ENCODE results near the gene CDCP1. TPM values are rescaled to one million over a fixed set of nuclear protein-coding genes. Genes with fewer than 3 reads are reported as not detected.

Gene CDCP1
- total RNA-seq, 4 donors from 2014 or later, result 14.7 to 35.9 (median 24.2) TPM

- 91 to 96% methylated on average over 4 to 7 of the region's 8 CpGs for WGBS, 2 donors
- Histone ChIP-seq H3K36me3 (no peaks in the 10 kb centered on the region), H3K27me3 (no peaks in the 10 kb centered on the region), H3K4me1 (peaks cover 5 to 10% of the 10 kb centered on the region in 2 donors), H3K27ac (no peak overlapping the region), H3K4me3 (replicated peaks in 1 of 3) (no peak overlapping the region), H3K9me3 (no peaks in the 10 kb centered on the region)
- no peak for TF ChIP-seq CTCF (IDR thresholded peaks at IDR 0.05)
- no peak for DNase-seq
- intact Hi-C loops (cut with DNase I), result no loop called here
These were observed 53.0 kb downstream of the CDCP1 start for GRCh38 chr3:45093176-45093575.

GRCh38 chr3:45092132-45093031 is 53.8 kb downstream of the CDCP1 start:
- Histone ChIP-seq H3K27ac (no peak overlapping the region), H3K27me3 (no peaks in the 10 kb centered on the region), H3K36me3 (no peaks in the 10 kb centered on the region), H3K4me1 (peaks cover 5 to 12% of the 10 kb centered on the region in 2 donors), H3K9me3 (no peaks in the 10 kb centered on the region), H3K4me3 (replicated peaks in 1 of 3) (no peak overlapping the region)
- 74 to 79% methylated on average over 12 of the region's 12 CpGs for WGBS, 2 donors
- TF ChIP-seq POLR2A (IDR thresholded peaks at IDR 0.05) (no peak), CTCF (IDR thresholded peaks at IDR 0.05) (no peak)
- intact Hi-C loops (cut with DNase I), result no loop called here
- DNase-seq, result no peak

GRCh38 chr3:45090855-45091254 is 55.3 kb downstream of the CDCP1 start:
- H3K36me3 ChIP-seq, result no peaks in the 10 kb centered on the region
- intact Hi-C loops (cut with DNase I), result no loop called here
- H3K27me3 ChIP-seq, result no peaks in the 10 kb centered on the region
- DNase-seq, result no peak
- 86 to 100% methylated on average over 4 of the region's 4 CpGs for WGBS, 2 donors
- peaks cover 5 to 12% of the 10 kb centered on the region in 2 donors for H3K4me1 ChIP-seq
- no peak overlapping the region for H3K27ac ChIP-seq
- no peak for TF ChIP-seq POLR2A (IDR thresholded peaks at IDR 0.05)
- no peak for TF ChIP-seq CTCF (IDR thresholded peaks at IDR 0.05)
- H3K9me3 ChIP-seq, result no peaks in the 10 kb centered on the region
- no peak overlapping the region for H3K4me3 ChIP-seq (replicated peaks in 1 of 3)

GRCh38 chr3:45088543-45089358 is 57.4 kb downstream of the CDCP1 start:
- 52 to 59% methylated on average over 6 to 8 of the region's 8 CpGs for WGBS, 2 donors
- TF ChIP-seq POLR2A (IDR thresholded peaks at IDR 0.05) (no peak), CTCF (IDR thresholded peaks at IDR 0.05) (no peak)
- Histone ChIP-seq H3K4me1 (peaks cover 5 to 19% of the 10 kb centered on the region in 2 donors), H3K9me3 (no peaks in the 10 kb centered on the region), H3K27me3 (no peaks in the 10 kb centered on the region), H3K36me3 (peaks cover 4 to 6% of the 10 kb centered on the region in 2 donors), H3K4me3 (replicated peaks in 1 of 3) (no peak overlapping the region), H3K27ac (peak overlapping the region; percentile 38 to 73 (median 51))
- peak; percentile 86 to 89 for DNase-seq
- intact Hi-C loops (cut with DNase I), result no loop called here
